ENCODE measurements around the gene HK1.
A peak's percentile ranks its signal among the peaks of the same experiment; 100 is the strongest.
"Not testable (repeated sequence)": the region's sequence is repeated elsewhere in the genome, so short reads cannot be mapped to it uniquely, and the experiment has no call there.

Gene HK1

DNA sequence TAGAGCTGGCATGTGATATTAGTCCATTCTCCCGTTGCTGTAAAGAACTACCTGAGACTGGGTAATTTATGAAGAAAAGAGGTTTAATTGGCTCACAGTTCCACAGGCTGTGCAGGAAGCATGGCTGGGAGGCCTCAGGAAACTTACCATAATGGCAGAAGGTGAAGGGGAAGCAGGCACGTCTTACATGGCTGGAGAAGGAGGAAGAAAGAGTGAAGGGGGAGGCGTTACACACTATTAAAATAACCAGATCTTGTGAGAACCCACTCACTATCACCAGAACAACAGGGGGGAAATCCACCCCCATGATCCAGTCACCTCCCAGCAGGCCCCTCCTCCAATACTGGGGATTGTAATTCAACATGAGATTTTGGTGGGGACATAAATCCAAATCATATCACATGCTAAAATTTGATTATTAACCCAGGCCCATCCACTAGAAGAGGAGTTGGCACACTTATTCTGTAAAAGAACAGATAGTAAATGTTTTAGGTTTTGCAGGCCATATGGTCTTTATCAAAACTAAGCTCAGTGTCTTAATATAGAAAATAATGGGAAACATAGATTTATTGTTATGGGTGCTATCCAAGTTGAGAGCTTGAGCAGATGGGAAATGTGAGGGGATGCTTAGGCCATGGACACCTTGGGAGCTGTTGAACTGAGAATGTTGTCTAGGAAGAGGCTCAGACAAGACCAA lies 18.6 kb upstream of the HK1 start:
- no peak for DNase-seq

DNA sequence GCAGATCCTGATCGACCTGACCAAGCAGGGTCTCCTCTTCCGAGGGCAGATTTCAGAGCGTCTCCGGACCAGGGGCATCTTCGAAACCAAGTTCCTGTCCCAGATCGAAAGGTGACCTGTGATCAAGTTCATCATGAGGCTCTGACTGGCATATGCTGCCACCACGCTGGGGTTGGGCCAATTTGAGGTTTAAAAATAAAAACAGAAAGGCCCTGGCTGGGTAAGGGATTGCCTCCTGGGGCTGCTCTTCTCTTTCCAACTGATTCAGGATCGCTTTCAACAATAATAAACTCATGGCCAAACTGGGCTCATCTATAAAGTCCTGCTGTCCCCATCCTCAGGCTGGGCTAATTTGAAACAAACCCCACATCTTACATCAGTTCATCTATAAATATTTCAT lies 17.1 kb upstream of the HK1 start:
- DNase-seq = no peak

DNA sequence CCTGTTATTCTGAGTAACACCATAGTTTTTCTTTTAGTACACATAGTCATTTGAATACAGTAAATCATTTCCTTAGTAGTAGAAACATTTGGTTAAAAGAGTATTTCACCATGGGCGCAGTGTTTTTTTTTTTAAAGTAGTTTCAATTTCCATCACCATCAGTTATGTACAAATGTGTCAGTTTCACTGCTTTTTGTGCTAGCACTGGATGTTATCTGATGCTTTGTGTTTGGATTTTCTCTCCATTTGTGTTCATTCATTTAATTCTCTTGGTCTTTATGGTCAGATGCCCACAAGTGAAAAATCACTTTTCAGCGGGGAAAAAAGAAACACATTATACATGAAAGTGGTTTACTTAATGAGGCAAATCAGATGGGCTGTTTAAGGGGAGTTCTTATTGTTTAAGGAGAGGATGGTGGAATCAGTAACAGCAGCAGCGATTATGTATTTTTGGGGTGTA lies 16.0 kb upstream of the HK1 start:
- no peak for DNase-seq

DNA sequence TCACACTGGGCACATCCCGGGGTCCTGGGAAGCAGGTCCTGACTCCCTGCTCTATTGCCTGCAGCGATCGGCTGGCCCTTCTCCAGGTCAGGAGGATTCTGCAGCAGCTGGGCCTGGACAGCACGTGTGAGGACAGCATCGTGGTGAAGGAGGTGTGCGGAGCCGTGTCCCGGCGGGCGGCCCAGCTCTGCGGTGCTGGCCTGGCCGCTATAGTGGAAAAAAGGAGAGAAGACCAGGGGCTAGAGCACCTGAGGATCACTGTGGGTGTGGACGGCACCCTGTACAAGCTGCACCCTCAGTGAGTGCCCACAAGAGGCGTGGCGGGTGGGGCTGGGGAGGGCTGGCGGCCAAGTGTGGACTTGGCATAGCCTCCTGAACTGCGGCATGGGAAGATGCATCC lies 12.8 kb upstream of the HK1 start:
- DNase-seq = no peak

DNA sequence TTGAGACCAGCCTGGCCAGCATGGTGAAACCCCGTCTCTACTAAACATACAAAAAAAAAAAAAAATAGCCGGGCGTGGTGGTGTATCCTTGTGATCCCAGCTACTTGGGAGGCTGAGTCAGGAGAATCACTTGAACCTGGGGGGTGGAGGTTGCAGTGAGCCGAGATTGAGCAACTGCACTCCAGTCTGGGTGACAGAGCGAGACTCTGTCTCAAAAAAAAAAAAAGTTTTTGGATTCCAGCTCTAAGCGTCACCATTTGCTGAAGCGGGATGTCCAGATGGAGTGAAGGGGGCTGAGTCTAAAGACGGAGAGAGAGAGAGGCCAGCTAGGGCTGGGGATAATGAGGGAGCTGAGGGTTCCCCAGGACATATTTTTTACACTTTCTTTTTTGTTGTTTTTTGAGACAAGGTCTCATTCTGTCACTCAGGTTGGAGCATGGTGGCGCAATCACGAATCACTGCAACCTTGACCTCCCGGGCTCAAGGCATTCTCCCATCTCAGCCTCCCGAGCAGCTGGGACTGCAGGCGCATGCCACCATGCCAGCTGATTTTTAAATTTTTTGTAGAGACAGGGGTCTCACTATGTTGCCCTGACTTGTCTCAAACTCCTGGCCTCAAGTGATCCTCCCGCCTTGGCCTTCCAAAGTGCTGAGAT lies 9.4 kb upstream of the HK1 start:
- peak; percentile 24 for DNase-seq

DNA sequence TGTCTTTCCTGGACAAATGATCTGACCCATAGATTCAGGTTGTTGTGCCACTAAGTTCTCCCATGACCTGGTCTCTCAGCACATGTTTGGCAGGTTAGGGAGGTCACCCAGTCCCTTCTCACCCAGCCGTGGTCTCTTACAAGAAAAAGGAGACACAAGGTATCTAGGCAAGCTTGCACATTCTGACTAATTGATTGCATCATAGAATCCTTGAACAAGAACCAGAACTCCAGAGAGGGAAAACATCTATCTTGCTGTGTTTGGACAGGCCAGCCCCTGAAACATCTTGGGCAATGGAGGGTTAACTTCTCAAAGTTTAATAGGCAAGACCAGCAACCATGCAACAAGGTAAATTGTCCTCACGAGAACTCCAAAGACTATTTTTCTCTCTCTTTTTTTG lies 8.5 kb upstream of the HK1 start:
- peak; percentile 23 for DNase-seq

DNA sequence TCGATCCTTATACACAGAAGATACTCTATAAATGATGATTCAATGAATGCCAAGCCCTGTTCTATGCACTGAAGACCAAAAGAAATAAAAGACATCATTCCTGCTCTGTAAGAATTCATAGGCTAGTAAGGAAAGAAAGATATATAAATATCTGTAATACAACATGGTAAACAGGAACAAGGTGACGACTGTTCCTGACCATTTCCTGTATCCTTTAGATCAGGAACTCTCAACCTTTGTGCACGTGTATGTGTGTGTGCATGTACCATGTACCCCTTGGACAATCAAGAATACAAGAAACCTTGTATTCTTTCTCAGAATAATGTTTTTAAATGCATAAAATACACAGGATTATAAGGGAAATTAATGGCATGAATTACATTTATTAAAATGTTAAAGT lies 7.3 kb upstream of the HK1 start:
- no peak for DNase-seq

DNA sequence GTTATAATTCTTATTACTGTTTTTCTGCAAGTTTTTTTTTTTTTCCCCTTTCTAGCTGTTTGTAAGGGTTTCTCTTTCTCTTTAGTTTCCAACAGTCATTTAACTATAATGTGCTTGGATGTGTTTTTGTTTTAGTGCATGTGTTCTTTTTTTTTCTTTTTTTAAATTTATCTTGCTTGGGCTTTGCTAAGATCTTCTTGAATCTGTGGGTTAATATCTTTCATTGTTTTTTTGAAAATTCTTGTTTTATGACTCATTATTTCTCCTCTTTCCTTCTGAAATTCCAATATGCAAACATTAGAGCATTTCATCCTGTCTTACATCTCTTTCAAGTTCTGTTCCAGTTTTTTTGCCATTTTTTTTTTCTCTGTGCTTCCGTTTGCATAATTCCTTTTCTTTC lies 5.7 kb upstream of the HK1 start:
- no peak for DNase-seq

DNA sequence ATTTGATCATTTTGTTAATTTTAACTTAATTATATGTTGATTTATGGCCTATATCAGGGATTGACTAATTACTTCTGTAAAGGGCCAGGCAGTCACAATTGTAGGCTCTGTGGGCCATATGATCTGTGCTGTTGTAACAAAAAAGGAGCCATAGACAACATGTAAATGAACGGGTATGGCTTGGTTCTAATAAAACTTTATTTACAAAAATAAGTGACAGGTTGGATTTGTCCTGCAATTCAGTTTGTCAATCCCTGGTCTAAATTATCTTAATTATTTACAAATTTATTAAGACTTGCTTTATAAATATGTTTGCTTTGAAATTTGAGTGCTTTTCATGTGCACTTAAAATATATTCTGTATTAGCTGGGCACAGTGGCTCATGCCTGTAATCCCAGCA lies 2.9 kb upstream of the HK1 start:
- DNase-seq = no peak

DNA sequence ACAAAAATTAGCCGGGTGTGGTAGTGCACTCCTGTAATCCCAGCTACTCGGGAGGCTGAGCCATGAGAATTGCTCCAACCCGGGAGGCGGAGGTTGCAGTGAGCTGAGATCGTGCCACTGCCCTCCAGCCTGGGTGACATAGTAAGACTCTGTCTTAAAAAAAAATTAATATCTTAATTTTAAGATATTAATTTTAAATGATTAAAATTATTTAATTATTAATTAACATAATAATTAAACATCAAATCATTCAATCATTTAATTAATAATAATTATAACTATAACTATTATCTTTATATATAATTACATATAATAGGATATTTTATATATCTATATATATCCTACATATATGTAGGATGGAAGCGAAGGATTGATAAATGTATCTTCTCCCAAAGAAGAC lies 1.8 kb upstream of the HK1 start:
- no peak for DNase-seq

DNA sequence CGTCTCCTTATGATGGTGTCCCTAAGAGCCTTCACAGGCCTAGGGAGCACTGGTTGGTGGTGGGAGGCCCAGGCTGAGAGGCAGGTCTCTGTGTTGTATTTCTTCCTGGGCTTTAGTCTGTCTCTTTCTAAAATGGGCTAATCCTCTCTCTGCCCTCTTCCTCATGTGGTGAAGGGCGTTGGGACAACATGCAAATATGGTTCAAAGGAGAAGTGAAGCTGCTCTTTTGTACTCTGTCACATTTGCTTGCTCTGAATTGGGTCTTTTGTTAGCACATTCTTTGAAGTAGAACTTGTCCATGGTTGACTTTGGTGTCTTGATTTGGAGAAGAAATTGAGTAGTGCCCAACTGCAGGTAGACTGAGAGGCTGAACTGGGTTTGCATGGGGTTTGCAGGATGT lies 814 bp downstream of the HK1 start:
- no peak for DNase-seq

DNA sequence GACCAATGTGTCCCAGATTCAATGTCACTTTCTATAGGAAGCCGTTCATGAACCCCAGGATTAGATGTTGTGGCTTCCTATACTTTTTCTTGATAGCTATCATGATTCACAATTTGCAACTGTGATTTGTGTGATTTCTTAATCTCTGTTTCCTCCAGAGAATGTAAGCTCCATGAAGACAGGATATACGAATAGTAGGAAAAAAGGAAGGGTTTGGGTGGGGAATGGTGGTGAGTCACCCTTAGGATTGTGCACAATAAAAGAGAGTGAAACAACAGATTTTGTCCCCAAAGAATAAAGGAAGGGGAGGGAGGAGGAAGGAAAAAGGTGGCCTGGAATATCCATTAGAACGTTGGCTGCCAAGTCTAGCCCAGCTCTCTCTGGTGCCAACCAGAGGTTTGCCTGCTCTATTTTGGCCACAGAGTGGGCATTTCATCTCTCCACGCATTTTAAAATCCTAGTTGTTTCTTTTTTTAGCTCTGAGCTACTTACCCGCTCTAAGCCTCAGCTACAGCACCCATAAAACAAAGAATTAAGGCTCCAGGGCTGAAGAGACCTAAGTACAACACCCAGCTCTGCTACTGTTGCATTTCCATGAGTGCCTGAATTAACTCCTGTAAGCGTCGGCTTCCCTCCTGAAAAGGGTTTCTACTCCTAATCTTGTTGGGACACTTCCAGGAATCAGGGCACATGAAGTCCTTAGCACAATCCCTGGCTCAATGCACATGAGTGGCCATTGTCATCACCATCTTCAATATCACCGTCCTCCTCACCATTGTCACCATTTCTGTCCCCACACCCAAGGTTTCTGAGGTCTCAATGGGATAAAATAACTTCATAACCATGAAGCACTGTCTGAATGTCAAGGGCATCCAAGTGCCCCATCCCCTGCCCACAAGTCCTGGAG lies 3.5 kb downstream of the HK1 start:
- DNase-seq = no peak

DNA sequence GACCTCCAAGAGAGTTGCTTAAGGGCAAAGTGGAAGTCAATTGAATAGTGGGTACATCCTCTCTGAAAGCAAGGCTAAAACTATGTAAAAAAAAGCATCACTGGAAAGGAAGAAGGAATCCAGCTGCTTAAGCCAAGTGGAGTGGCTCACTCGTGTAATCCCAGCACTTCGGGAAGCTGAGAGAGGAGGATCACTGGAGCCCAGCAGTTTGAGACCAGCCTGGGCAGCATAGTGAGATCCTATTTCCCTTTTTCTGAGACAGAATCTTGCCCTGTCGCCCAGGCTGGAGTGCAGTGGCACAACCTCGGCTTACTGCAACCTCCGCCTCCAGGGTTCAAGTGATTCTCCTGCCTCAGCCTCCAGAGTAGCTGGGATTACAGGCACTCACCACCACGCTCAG lies 6.1 kb downstream of the HK1 start:
- DNase-seq = not testable (repeated sequence)

DNA sequence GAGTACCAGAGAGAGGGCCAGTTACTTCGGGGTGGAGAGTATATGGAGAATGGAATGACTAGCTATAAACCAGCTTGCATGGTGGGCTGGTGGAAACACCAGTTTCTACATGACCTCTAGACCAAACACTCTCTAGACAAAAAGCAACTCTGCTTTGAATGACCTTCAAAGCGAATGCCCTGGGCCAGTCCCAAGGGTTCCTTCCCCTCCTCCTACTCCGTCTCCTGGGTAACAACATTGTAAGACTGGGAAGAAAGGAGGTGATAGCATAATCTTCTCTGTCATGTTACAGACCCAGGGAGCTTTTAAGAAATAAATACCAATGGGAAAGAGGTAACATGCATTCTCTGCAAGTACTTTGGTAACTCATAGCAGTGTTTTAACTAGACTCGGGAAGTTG lies 7.4 kb downstream of the HK1 start:
- no peak for DNase-seq

DNA sequence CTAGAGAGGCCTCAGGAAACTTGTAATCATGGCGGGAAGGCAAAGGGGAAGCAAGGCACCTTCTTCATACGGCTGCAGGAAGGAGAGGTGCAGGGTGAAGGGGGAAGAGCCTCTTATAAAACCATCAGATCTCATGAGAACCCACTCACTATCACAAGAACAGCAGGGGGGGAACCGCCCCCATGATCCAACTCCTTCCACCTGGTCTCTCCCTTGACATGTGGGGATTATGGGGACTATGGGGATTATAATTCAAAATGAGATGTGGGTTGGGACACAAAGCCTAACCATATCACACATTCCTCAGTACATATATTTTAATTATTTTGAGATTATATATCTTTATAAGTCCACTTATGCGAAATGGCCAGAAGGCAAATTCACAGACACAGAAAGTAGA lies 8.9 kb downstream of the HK1 start:
- DNase-seq = no peak

DNA sequence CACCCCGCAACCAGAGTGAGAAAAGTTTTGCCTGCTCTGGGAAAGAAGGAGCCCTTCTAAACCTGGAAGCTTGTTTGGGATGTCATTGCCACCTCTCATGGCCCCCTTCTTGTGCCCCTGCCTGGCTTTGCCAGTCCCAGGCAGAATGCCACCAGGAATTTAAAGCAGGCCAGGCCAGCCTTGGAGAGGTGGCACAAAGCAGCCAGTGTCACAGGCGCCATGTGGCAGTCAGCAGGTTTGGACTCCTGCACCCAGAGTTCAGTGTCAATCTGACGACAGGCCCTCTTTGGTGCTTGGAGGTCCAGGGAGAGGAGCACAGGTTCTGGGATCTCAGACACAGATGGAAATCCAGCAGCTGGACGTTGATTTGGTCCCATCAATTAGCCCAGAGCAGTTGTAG lies 12.7 kb downstream of the HK1 start:
- DNase-seq = no peak

DNA sequence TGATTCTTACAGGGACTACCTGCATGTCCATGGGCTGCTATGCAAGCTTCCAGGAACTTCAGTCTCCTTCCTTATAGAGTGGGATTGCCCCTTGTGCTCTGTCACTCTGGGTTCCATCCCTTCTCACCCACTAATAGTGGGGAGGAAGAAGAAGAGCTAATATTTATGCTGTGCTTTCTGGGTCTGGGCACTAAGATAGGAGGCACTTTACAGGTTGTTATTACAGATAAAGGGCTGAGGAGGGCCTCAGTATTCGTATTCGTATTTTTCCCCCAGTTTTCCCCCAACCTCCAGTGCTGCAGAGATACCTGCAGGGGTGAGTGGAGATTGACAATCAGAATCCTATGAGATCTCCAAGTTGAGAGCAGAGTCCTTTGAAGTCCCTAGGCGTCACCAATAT lies 14.2 kb downstream of the HK1 start:
- no peak for DNase-seq

DNA sequence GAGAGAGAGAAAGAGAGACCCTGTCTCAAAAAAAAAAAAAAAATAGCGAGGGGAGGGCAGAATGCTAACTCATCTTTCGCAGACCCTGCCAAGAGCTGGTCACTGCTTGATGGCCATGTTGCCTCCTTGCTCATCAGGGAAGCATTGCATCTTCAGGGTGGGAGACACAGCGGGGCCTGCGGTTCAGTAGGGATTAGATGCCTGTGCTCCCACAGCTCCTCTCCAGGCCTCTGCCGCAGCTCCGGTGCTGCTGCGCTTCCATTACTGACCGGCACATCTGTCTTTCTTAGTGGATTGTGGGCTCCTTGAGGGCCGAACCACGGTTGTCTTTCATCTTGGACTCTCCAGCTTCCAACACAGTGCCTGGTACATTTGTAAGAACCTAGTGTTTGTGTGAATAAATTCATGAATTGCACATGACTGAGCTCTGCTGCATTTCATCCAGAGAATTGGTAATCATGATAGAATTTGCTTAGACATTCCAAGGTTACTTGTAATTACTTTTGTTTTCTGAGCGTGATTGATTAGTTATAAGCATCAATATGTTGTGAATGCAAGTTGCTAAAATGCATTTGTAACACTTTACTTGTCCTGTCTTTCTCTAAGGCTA lies 16.8 kb downstream of the HK1 start:
- no peak for DNase-seq

DNA sequence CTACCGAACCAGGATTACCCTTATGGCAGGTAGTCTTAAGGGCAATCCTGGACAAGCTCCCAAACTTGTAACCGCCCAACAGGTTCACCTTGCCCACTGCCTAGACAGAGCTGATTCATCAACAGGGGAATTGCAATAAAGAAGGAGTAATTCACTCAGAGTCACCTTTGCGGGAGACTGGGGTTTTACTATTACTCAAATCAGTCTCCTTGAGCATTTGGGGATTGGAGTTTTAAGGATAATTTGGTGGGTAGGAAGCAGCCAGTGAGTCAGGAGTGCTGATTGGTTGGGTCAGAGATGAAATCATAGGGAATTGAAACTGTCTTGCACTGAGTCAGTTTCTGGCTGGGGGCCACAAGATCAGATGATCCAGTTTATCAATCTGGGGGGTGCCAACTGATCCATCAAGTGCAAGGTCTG lies 25.3 kb downstream of the HK1 start:
- DNase-seq = peak; percentile 21

DNA sequence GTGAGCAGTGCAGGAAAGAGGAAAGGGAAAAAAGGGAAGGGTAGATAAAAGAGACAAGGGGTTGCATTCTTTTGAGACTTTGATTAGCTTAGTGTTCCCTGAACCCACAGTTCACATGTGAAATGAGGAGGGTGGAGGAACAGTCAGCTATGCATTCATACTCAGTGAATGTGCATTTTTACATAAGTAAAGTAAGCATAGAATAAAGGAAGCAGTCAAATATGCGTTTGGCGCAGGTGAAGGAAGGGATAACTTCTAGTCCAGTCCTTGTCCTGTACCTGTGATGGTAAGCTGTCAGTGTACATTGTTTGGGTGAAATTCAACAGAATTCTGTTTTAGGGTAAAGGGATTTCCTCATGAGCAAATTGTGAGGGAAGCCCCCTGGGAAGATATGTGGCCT lies 28.1 kb downstream of the HK1 start:
- DNase-seq = no peak

DNA sequence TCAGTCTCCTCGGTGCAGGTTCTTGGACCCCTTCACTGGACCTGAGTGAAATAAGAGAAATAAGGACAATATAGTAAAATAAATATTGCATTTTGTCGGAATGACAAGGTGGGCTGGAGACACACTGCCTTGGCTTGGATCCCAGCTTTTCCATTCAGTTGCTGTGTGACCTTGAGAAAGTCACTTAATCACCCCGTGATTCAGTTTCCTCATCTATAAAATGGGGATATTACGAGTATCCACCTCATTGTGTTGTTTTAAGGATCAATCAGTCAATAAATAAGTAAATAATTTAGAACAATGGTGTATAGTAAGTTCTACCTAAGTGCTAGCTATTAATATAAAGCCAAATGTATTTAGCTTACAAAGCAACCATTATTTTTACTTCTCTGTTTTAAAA lies 29.1 kb downstream of the HK1 start:
- no peak for DNase-seq

DNA sequence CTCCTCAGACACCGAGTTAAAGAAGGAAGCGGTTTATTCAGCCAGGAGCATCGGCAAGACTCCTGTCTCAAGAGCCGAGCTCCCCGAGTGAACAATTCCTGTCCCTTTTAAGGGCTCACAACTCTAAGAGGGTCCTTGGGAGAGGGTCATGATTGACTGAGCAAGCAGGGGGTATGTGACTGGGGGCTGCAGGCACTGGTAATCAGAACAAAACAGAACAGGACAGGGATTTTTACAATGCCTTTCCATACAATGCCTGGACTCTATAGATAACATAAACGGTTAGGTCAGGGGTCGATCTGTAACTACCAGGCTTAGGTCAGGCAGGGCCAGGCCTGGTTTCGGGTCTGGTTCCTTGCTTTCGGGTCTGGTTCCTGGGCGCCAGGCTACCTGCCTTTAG lies 30.0 kb downstream of the HK1 start:
- not testable (repeated sequence) for DNase-seq

DNA sequence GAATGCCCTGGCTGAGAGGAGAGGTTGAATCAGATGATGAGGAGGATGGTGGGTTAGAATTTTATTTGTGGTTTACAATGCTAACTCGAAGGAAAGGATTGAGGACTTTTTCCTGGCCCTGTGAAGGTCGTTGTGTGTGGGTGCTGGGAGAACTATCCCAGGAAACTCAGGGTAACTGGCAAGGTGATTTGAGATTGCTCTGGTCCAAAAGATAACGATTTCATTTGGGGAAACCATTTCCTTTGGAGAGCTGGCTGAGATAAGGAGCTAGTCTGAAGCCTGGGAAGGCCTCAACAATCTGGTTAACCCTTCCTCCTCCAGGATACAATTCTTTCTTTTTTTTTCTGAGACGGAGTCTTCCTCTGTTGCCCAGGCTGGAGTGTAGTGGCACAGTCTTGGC lies 33.0 kb downstream of the HK1 start:
- DNase-seq = no peak

DNA sequence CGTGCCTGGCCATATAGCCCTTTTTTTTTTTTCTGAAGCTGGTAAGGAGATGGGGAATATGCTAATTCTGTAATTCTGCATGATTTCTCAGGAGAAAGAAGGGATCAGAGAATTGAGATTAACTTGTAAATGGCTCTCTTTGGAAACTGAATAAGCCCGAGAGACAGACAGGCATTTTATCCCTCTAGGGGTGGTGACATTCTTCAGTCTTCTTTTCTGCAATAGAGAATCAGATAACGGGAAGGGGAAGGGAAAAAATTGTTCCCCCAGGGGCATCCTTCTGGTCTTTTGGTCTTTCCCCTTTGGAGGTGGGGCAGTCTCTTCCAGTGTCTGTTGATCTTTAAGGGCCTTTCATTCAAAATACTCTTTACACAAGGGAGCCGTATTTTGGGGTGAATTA lies 34.2 kb downstream of the HK1 start:
- DNase-seq = no peak

All from fibroblast of skin of right quadriceps (primary cell).